GM18951 (cell line): ENCODE results near the gene NCOA6.

Experiments used
- POLR2A ChIP-seq: IDR thresholded peaks from 4 replicates; pipeline ENCODE4 v1.6.1; 2011; ENCODE audit warnings: mild to moderate bottlenecking; ENCODE audit not compliant: insufficient read length, insufficient read depth; ENCODE audit errors: extremely low read depth
- in situ Hi-C: fragments of 300-500 bp; cut with MboI; formaldehyde crosslinking; loops from one replicate; pipeline ENCODE4 v1.12.0; 2022; ENCODE audit warnings: low sequenced_read_pairs, mixed read lengths, inconsistent platforms; ENCODE audit not compliant: unreplicated experiment

Gene NCOA6

DNA sequence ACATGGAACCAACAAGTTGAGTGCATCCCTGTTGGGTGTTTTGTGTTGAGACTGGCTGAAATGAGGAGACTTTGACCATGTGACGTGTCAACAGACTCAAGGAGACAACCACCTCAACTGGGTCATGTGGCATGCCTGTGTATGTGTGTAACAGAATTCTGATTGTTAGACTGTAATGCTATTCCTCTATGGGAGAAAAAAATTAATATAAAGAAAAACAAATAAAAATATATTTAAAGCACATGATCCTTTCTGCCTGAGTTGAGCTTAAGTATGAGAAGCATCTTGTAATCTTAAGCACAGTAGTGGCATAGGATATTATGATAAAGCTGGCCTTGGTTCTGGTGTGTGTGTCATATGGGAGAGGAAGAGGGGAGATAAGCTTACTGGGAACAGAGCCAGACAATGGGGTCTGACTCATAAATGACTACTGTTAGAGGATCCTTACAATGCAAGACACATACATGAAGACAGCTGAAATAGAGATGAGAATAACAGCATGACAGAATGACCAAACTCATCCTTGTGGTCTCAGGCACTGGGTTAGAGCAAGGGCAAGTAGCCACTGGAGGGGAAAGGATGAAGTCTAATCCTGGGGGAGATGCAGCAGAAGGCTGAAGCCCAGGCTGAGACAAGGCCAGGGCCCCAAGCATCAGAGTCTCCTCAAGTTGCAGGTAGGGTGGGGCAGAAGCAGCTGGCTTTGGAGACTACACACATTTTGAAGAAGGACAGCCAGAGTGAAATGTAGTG, 112.1 kb downstream of the NCOA6 start:
- in situ Hi-C loops, result no loop called here
- no peak for TF ChIP-seq POLR2A

DNA sequence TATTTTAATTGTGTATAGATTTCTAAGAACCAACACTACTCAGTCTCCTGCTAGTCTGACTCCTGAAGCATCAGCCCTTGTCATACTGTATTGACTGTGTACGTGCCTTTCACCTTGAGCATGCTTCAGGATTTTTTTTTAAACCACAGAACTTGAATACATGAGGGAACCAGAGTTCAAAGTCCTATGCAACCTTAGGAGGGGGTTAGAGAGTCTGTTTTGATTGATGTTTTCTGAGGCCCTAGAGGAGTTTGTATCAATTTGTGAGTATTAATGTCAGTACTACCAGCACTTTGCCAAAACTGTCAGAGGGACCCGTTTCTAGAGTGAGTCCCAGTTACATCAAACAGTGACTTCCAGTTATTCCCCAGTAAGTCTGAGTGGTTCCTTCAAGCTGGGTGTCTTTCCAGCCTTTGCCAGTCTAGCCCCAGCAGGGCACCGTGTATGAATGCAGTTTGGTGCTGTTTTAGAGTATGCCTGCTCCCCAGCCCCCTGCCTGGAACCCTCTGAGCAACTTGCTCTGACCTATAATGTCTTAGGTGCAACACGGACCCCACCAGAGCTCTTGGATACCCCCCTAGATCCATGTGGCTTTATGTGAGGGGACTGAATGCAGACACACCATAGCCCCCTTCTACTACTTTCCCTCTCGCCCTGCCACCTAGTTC, 112.8 kb downstream of the NCOA6 start:
- in situ Hi-C loops, result no loop called here
- no peak for TF ChIP-seq POLR2A

DNA sequence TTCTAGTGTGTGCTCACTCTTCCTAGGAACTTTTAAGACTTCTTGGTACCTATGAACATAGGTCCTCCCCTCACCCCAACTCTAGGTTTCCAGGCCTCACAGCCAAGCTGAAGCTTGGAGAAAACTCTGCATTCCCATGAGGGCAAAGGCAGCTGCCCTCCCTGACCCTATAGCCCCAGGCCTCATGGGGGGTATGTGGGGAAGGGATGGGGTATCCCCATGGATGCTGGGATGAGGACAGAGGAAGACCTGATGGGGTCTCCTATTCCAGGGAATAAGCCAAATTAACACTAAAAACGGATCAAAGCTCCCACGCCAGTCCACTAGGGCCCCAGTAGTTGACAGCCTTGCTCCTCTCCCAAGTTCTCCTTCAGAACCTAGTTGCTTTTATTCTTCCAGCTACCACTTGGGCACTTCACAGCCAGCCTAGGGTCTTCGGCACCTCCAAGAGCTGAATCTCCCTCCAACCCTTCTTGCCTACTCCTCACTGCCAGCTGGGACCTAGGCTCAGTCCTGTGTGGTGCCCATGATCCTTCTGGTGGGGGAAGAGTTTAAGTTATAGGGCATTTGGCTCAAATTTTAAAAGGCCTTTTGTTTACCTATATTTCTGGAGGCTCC, 113.5 kb downstream of the NCOA6 start:
- TF ChIP-seq POLR2A, result no peak
- in situ Hi-C loops, result no loop called here

DNA sequence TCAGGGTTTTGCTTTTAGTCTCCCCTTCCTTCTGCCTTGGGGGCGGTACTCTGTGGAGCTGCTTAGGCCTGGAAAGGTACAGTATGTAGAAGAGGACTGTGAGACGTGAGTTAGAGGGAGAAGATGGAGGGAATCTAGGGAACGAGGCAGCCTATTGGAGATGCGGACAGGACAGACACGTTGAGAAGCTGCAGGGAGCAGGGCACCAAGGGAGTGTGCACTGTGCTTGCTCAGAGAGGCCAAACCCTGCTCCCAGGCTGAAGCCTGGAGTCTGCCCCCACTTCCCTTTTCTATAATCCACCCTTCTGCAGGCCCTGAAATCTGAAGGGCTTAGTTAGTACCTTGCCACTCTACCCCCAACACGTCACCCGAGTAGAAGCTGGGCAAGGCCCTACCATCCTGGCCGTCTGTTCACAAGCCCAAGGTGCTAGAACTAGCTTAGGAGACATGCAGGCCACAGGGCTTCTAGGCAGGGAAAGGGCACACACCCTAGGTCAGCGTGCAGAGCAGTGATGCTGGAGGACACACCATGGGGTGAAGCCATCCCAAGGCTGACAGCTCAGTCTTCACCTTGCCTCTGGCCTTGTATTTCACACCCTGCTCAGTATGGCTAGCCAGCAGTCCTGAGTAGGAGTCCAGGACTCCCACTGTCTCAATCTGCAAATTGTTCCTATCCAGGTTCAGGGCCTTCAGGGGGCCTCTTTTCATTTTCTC, 114.4 kb downstream of the NCOA6 start:
- in situ Hi-C loops, result no loop called here
- TF ChIP-seq POLR2A, result no peak

DNA sequence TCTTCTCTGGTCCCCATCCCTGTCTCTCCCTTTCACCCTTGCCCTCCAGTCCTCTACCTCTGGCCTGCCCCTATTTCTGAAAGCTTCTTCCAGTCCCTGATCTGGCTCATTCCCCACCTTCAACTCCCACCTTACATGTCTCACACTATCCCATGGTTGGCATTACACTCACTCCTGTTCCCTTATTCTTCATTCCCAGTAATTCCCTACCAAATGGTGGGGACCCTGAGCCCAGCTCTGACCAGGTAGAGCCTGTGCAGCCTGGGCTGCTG, 114.9 kb downstream of the NCOA6 start:
- no peak for TF ChIP-seq POLR2A
- in situ Hi-C loops, result no loop called here

DNA sequence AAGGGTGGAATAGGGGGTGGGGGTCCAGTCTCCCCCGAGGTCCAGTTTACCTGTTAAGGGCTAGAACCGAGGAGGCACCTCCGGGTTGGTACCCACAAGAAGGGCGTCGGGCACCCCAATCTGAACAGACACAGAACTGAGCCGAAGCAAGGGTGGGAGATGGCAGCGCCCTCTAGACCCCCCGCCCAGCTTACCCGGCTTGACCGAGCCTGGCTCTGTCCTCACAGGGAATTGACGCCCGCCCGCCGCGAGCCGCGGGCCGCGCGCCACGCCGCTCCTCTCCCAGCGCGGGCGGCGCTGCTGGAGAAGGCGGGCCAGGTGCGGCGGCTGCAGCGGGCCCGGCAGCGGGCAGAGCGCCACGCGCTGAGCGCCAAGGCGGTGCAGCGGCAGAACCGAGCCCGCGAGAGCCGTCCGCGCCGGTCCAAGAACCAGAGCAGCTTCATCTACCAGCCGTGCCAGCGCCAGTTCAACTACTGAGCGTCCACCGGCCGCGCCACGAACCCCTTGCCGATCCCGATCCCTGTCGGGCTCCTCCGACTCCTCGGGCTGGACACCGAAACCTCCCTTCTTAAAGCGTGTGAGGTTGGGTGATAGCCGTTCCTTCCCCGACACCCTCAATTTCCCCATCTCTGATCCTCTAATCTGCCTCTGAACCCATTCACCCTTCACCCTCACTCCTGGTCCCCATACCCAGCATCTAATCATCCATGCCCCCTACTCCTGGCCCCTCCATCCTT, 115.5 kb downstream of the NCOA6 start:
- in situ Hi-C loops, result loop anchor here (10.0 kb wide), 1 partner anchor 175 kb away; no protein-coding TSS in a partner anchor
- no peak for TF ChIP-seq POLR2A

DNA sequence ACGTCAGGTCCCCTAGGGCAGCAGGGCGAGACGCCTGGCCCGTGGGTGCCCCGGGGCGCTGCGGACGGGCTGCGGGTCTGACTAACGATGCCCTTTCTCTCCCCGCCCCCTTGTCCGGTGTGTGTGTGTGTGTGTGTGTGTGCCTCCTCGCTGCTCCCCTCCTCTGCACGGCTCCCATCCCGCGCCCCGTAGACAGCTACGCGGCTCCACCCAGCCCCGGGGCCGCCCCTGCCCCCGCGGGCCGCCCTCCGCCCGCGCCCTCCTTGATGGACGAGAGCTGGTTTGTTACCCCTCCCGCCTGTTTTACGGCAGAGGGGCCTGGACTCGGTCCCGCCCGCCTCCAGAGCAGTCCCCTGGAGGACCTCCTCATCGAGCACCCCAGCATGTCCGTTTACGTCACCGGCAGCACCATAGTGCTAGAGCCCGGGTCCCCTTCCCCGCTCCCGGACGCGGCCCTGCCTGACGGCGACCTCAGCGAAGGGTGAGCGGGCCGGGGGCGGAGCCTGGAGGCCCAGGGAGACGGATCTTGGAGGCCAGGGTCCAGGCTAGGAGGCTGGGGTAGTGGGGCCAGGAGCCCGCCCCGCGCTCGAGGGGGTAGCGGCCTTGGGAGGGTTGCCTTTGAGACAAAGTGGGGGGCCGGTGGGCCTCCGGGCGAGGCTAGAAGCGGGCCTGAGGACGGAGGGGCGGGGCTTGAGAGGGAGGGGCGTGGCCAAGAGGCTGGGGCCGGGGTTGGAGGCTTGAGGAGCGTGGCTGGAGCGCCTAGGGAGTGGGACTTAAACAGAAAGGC, 116.2 kb downstream of the NCOA6 start:
- TF ChIP-seq POLR2A, result peak; percentile 38
- in situ Hi-C loops, result loop anchor here (10.0 kb wide), 1 partner anchor 174 kb away; no protein-coding TSS in a partner anchor

DNA sequence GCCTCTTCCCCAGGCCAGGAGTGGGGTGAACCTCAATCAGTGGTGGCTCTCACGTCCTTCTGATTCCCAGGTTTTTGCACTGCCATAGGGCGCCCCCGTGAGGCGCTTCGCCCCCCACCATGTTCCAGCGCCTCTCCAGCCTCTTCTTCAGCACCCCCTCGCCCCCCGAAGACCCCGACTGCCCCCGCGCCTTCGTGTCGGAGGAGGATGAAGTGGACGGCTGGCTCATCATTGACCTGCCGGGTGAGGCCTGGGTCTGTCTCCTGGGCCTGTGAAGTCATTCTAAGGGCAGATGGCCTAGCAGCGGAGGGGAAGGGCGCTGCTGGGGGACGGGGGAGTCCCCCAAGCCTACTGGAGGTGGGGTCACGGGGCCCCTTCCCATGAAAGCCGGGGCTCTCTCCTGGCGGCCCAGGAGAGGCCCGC, 116.8 kb downstream of the NCOA6 start:
- in situ Hi-C loops, result loop anchor here (10.0 kb wide), 1 partner anchor 174 kb away; no protein-coding TSS in a partner anchor
- no peak for TF ChIP-seq POLR2A

DNA sequence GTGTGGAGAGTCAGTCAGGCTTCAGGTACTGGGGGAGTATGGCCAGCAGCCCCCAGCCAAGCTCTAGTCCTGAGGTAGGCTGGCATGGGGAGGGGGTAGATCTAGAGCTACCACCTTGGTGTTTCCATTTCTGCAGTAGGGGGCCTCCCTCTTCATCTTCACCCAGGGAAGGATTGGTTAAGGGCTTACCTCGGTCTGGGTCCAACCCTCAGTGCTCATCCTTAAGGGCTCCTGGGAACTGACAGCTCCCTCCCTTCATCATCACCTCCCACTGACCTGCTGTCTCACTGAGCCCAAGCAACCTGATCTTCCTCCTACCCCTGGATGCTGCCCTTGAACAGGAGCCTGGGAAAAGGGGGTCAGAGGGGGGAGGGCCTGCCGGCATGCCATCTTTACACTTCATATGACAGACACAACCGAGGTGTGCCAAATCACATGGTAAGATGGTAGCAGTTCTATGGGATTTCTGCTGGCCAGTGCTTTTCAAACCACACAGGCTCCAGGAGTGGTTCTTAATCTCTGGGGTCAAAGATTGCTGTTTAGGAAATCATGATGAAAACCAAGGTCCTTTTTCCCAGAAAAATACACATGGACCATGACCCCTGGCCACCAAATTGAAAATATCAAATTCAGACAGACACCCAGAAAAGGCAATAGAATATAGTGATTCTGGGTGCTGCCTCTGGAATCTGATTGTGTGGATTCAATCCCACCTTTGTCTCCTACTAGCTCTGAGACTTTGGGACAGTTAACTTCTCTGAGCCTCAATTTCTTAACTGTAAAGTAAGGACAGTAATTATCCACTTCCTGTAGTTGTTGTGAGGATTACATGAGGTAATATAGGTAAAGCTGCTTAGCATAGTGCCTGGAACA, 118.3 kb downstream of the NCOA6 start:
- in situ Hi-C loops, result loop anchor here (10.0 kb wide), 1 partner anchor 172 kb away; no protein-coding TSS in a partner anchor
- no peak for TF ChIP-seq POLR2A

DNA sequence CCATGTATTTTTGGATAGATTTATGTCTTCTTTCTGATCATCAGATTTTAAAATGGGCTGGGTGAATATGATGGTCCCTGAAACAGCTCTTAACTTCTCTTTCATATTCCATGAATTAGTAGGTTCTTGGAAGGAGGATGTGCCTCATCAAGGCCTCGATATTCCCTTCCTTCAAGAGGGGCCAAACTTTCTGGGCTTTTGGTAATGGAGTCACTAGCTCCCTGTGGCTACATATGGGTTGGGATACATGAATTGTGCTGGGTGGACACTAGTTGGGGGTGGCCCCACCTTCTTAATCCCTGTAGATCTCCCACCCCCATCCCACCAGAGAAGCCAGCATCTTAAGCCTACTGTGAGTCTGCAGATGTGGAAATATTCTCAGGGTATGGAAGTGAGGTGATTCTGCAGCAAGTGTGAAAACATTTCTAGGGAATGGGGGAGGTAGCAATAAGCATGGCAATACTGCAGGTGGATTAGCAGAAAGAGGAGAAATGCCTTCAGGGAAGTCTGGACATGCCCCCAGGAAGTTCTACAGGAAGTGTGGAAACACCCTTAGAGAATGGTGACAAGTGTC, 119.1 kb downstream of the NCOA6 start:
- TF ChIP-seq POLR2A, result no peak
- in situ Hi-C loops, result loop anchor here (10.0 kb wide), 1 partner anchor 172 kb away; no protein-coding TSS in a partner anchor

DNA sequence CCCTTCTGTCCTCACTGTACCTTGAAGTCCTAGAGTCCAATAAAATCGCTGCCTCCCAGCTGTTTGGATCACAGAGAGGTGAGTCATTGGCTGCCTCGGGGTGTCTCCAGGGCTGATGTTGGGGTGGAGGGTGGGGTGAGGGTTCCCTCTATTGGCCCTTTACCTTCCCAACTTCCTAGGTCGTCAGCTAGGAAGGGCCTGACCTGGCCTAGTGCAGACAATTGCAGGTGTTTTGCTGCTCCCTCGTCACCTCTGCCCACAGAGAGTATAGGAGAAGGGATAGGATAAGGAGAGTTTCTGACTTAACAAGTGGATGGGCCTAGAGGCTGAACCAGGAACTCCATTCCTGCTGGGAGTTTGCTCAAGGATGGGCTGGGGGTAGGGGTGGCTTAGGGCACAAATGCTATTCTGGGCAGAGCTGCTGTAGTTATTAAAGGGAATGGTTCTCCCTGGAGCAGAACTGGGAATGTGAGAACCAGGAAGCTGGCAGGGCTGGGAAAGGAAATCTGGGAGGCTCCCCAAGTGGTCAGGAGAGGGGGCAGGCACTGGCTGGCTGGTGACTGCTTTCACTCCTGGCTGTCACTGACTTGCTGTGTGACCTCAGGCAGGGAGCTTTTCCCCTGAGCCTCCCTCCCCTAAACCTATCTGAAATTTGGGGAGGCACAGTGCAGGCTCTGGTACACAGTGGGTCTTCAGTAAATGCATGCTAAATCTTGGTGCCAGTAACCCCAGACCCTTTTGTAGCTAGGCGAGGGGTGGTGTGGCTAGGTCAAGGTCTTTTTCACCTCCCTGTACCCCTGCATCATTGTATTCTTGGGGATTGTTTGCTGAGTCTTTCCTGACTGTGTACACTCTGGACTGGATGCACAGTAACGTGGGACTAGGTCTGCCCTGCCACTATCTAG, 119.8 kb downstream of the NCOA6 start:
- in situ Hi-C loops, result loop anchor here (10.0 kb wide), 1 partner anchor 171 kb away; no protein-coding TSS in a partner anchor
- TF ChIP-seq POLR2A, result no peak
